ENCODE measurements around the gene PRKCA.
"Not testable (repeated sequence)": the region's sequence is repeated elsewhere in the genome, so short reads cannot be mapped to it uniquely, and the experiment has no call there.

Gene PRKCA

GRCh38 chr17:66487981-66488468, 185.6 kb downstream of the PRKCA start:
- no peak overlapping the region for H3K4me3 Mint-ChIP-seq

GRCh38 chr17:66488864-66489263, 186.5 kb downstream of the PRKCA start:
- Mint-ChIP-seq H3K36me3 (ENCODE audit: low read depth) (peaks cover 4% of the 10 kb centered on the region), H3K9me3 (no peaks in the 10 kb centered on the region), H3K27me3 (ENCODE audit: low read depth) (no peaks in the 10 kb centered on the region), H3K27ac (no peak overlapping the region), H3K4me1 (ENCODE audit: low read depth) (peaks cover 40% of the 10 kb centered on the region), H3K4me3 (no peak overlapping the region)

More at GRCh38 chr17:66487981-66488468, 185.6 kb downstream of the PRKCA start:
- H3K27ac Mint-ChIP-seq = no peak overlapping the region
- peaks cover 3% of the 10 kb centered on the region for H3K36me3 Mint-ChIP-seq (ENCODE audit: low read depth)
- peaks cover 32% of the 10 kb centered on the region for H3K4me1 Mint-ChIP-seq (ENCODE audit: low read depth)
- H3K9me3 Mint-ChIP-seq = no peaks in the 10 kb centered on the region
- no peaks in the 10 kb centered on the region for H3K27me3 Mint-ChIP-seq (ENCODE audit: low read depth)

GRCh38 chr17:66489576-66489975, 187.2 kb downstream of the PRKCA start:
- H3K4me1 Mint-ChIP-seq (ENCODE audit: low read depth) = peaks cover 45% of the 10 kb centered on the region
- not testable (repeated sequence) for H3K27ac Mint-ChIP-seq; H3K27me3 Mint-ChIP-seq (ENCODE audit: low read depth); H3K4me3 Mint-ChIP-seq; H3K9me3 Mint-ChIP-seq; H3K36me3 Mint-ChIP-seq (ENCODE audit: low read depth)

- Mint-ChIP-seq H3K4me3 (no peak overlapping the region), H3K9me3 (no peaks in the 10 kb centered on the region), H3K27me3 (ENCODE audit: low read depth) (no peaks in the 10 kb centered on the region), H3K27ac (peak overlapping the region; percentile 70), H3K4me1 (ENCODE audit: low read depth) (peaks cover 46% of the 10 kb centered on the region), H3K36me3 (ENCODE audit: low read depth) (peaks cover 11% of the 10 kb centered on the region)
These were observed 188.8 kb downstream of the PRKCA start for GRCh38 chr17:66491213-66491612.

GRCh38 chr17:66491665-66492064, 189.3 kb downstream of the PRKCA start:
- H3K27ac Mint-ChIP-seq = peak overlapping the region; percentile 70

GRCh38 chr17:66492080-66492479, 189.7 kb downstream of the PRKCA start:
- peaks cover 45% of the 10 kb centered on the region for H3K4me1 Mint-ChIP-seq (ENCODE audit: low read depth)
- H3K27ac Mint-ChIP-seq = no peak overlapping the region
- H3K9me3 Mint-ChIP-seq = no peaks in the 10 kb centered on the region
- H3K36me3 Mint-ChIP-seq (ENCODE audit: low read depth) = peaks cover 12% of the 10 kb centered on the region
- no peak overlapping the region for H3K4me3 Mint-ChIP-seq
- no peaks in the 10 kb centered on the region for H3K27me3 Mint-ChIP-seq (ENCODE audit: low read depth)

More at GRCh38 chr17:66491665-66492064, 189.3 kb downstream of the PRKCA start:
- Mint-ChIP-seq H3K36me3 (ENCODE audit: low read depth) (peaks cover 11% of the 10 kb centered on the region), H3K27me3 (ENCODE audit: low read depth) (no peaks in the 10 kb centered on the region), H3K9me3 (no peaks in the 10 kb centered on the region), H3K4me1 (ENCODE audit: low read depth) (peaks cover 46% of the 10 kb centered on the region), H3K4me3 (no peak overlapping the region)

- H3K4me3 Mint-ChIP-seq = no peak overlapping the region
- peaks cover 12% of the 10 kb centered on the region for H3K36me3 Mint-ChIP-seq (ENCODE audit: low read depth)
- H3K4me1 Mint-ChIP-seq (ENCODE audit: low read depth) = peaks cover 43% of the 10 kb centered on the region
- no peaks in the 10 kb centered on the region for H3K27me3 Mint-ChIP-seq (ENCODE audit: low read depth)
- no peak overlapping the region for H3K27ac Mint-ChIP-seq
- H3K9me3 Mint-ChIP-seq = no peaks in the 10 kb centered on the region
These were observed 190.2 kb downstream of the PRKCA start for GRCh38 chr17:66492561-66493005.

GRCh38 chr17:66493283-66494019, 191.0 kb downstream of the PRKCA start:
- no peaks in the 10 kb centered on the region for H3K9me3 Mint-ChIP-seq
- H3K27me3 Mint-ChIP-seq (ENCODE audit: low read depth) = no peaks in the 10 kb centered on the region
- H3K4me3 Mint-ChIP-seq = no peak overlapping the region
- H3K4me1 Mint-ChIP-seq (ENCODE audit: low read depth) = peaks cover 43% of the 10 kb centered on the region
- peaks cover 15% of the 10 kb centered on the region for H3K36me3 Mint-ChIP-seq (ENCODE audit: low read depth)
- H3K27ac Mint-ChIP-seq = peak overlapping the region; percentile 66

- Mint-ChIP-seq H3K27ac (peak overlapping the region; percentile 66), H3K27me3 (ENCODE audit: low read depth) (no peaks in the 10 kb centered on the region), H3K36me3 (ENCODE audit: low read depth) (peaks cover 17% of the 10 kb centered on the region), H3K4me3 (no peak overlapping the region), H3K9me3 (no peaks in the 10 kb centered on the region), H3K4me1 (ENCODE audit: low read depth) (peaks cover 43% of the 10 kb centered on the region)
These were observed 191.8 kb downstream of the PRKCA start for GRCh38 chr17:66494023-66494803.

- H3K36me3 Mint-ChIP-seq (ENCODE audit: low read depth) = peaks cover 17% of the 10 kb centered on the region
- H3K4me1 Mint-ChIP-seq (ENCODE audit: low read depth) = peaks cover 40% of the 10 kb centered on the region
- no peaks in the 10 kb centered on the region for H3K9me3 Mint-ChIP-seq
- no peak overlapping the region for H3K27ac Mint-ChIP-seq
- H3K4me3 Mint-ChIP-seq = no peak overlapping the region
- H3K27me3 Mint-ChIP-seq (ENCODE audit: low read depth) = no peaks in the 10 kb centered on the region
These were observed 192.6 kb downstream of the PRKCA start for GRCh38 chr17:66495035-66495434.

GRCh38 chr17:66496306-66496705, 193.9 kb downstream of the PRKCA start:
- no peak overlapping the region for H3K4me3 Mint-ChIP-seq
- no peak overlapping the region for H3K27ac Mint-ChIP-seq
- peaks cover 17% of the 10 kb centered on the region for H3K36me3 Mint-ChIP-seq (ENCODE audit: low read depth)
- H3K27me3 Mint-ChIP-seq (ENCODE audit: low read depth) = no peaks in the 10 kb centered on the region
- H3K9me3 Mint-ChIP-seq = no peaks in the 10 kb centered on the region
- peaks cover 34% of the 10 kb centered on the region for H3K4me1 Mint-ChIP-seq (ENCODE audit: low read depth)

GRCh38 chr17:66498580-66498979, 196.2 kb downstream of the PRKCA start:
- H3K9me3 Mint-ChIP-seq = no peaks in the 10 kb centered on the region
- H3K27ac Mint-ChIP-seq = no peak overlapping the region
- no peaks in the 10 kb centered on the region for H3K27me3 Mint-ChIP-seq (ENCODE audit: low read depth)
- H3K4me3 Mint-ChIP-seq = no peak overlapping the region
- H3K36me3 Mint-ChIP-seq (ENCODE audit: low read depth) = peaks cover 16% of the 10 kb centered on the region
- H3K4me1 Mint-ChIP-seq (ENCODE audit: low read depth) = peaks cover 18% of the 10 kb centered on the region

GRCh38 chr17:66506641-66507040, 204.2 kb downstream of the PRKCA start:
- Mint-ChIP-seq H3K36me3 (ENCODE audit: low read depth) (peaks cover 14% of the 10 kb centered on the region), H3K4me3 (no peak overlapping the region), H3K27me3 (ENCODE audit: low read depth) (no peaks in the 10 kb centered on the region), H3K27ac (no peak overlapping the region), H3K4me1 (ENCODE audit: low read depth) (peaks cover 45% of the 10 kb centered on the region), H3K9me3 (no peaks in the 10 kb centered on the region)

GRCh38 chr17:66507103-66507923, 204.9 kb downstream of the PRKCA start:
- Mint-ChIP-seq H3K27me3 (ENCODE audit: low read depth) (no peaks in the 10 kb centered on the region), H3K36me3 (ENCODE audit: low read depth) (peaks cover 14% of the 10 kb centered on the region), H3K27ac (peak overlapping the region; percentile 88), H3K9me3 (no peaks in the 10 kb centered on the region), H3K4me3 (peak overlapping the region; percentile 49), H3K4me1 (ENCODE audit: low read depth) (peaks cover 49% of the 10 kb centered on the region)
